SK-N-SH (cell line): ENCODE data around the gene CRYZL1.

Source experiments
- CTCF ChIP-seq: fragments of 200-600 bp; sonication (generic); IDR thresholded peaks from 2 replicates; pipeline ENCODE4 v1.6.1; 2017; ENCODE audit warnings: antibody characterized with exemption, mild to moderate bottlenecking, moderate library complexity
- EP300 ChIP-seq, 2 experiments: IDR thresholded peaks; 2 replicates each; pipeline versions ENCODE4 v1.4.0 to v1.6.1; 2012; ENCODE audit warnings: borderline replicate concordance in 1 of 2, low read depth in 1 of 2, low read length in 1 of 2
- MAX ChIP-seq: IDR thresholded peaks from 2 replicates; pipeline ENCODE4 v1.4.0; 2012; ENCODE audit warnings: low read depth

GRCh38 chr21:33572350-33572749 is 69.2 kb downstream of the CRYZL1 start:
- no peak for TF ChIP-seq EP300 (IDR thresholded peaks at IDR 0.05; ENCODE audit: borderline replicate concordance in 1 of 2, low read depth in 1 of 2, low read length in 1 of 2)
- no peak for TF ChIP-seq CTCF
- TF ChIP-seq MAX: no peak
